Lung (tissue), 12 donors: Measurements from ENCODE around the gene SRPRB. TPM values are rescaled to one million over a fixed set of nuclear protein-coding genes. Genes with fewer than 3 reads are reported as not detected.

ENCODE experiments used
- ATAC-seq: fragments of 200-7000 bp; cut with Tn5 transposase; one replicate; pipeline ENCODE4 v1.9.1; 2020; ENCODE audit warnings: moderate number of reproducible peaks; ENCODE audit not compliant: insufficient read depth, low FRiP score
- DNase-seq, 3 donors: peaks; one replicate each; pipeline ENCODE4 v3.0.0-alpha.2; 2013 to 2017
- H3K27ac ChIP-seq, 2 donors: one replicate each; pipeline ENCODE4 v1.5.1; 2013; ENCODE audit warnings: mild to moderate bottlenecking in 2 of 2, moderate library complexity in 2 of 2, control low read depth in 1 of 2, inconsistent platforms in 1 of 2, low read depth in 1 of 2, low read length in 1 of 2
- H3K27me3 ChIP-seq, 3 donors: one replicate each; pipeline ENCODE4 v1.5.1; 2013; ENCODE audit warnings: low read length in 2 of 3; ENCODE audit not compliant: control insufficient read depth in 3 of 3, insufficient read depth in 3 of 3
- H3K36me3 ChIP-seq, 4 donors: one replicate each; pipeline ENCODE4 v1.5.1; 2013; ENCODE audit warnings: low read length in 4 of 4, mild to moderate bottlenecking in 1 of 4, moderate library complexity in 1 of 4; ENCODE audit not compliant: control insufficient read depth in 4 of 4, insufficient read depth in 4 of 4
- H3K4me1 ChIP-seq, 5 donors: one replicate each; pipeline ENCODE4 v1.5.1; 2013; ENCODE audit warnings: low read length in 5 of 5, mild to moderate bottlenecking in 2 of 5, moderate library complexity in 1 of 5; ENCODE audit not compliant: control insufficient read depth in 5 of 5, insufficient read depth in 5 of 5
- H3K4me3 ChIP-seq: one replicate; pipeline ENCODE4 v1.5.1; 2013; ENCODE audit warnings: mild to moderate bottlenecking, control low read depth, moderate library complexity
- H3K9ac ChIP-seq, 2 donors: one replicate each; pipeline ENCODE4 v1.5.1; 2013; ENCODE audit warnings: low read length in 2 of 2, control low read depth in 1 of 2; ENCODE audit not compliant: insufficient read depth in 1 of 2
- H3K9me3 ChIP-seq, 4 donors: one replicate each; pipeline ENCODE4 v1.5.1; 2013; ENCODE audit warnings: low read length in 3 of 4, mild to moderate bottlenecking in 1 of 4, moderate library complexity in 1 of 4; ENCODE audit not compliant: control insufficient read depth in 4 of 4, insufficient read depth in 3 of 4
- CTCF ChIP-seq: IDR thresholded peaks from 2 replicates; pipeline ENCODE4 v1.5.1; 2012; ENCODE audit warnings: mild to moderate bottlenecking; ENCODE audit errors: control extremely low read depth, extremely low read depth
- WGBS, 2 donors: extraction: QIAGEN DNeasy Blood & Tissue Kit; methylation state at CpG; one replicate each; pipeline ENCODE4 v1.1.7; 2013; 5-methylcytosine and 5-hydroxymethylcytosine counted together
- polyA plus RNA-seq, 2 donors: library from polyadenylated mRNA; stranded (reverse); fragments of 200-250 nt; gene quantifications; one replicate each; pipeline ENCODE4 v1.2.1, GENCODE V29; 2013
- total RNA-seq, 2 donors: library from RNA; depleted of rRNA in 1 of 2; stranded (reverse); fragments of >200 nt in 1 of 2; gene quantifications; one replicate each; pipeline ENCODE4 v1.2.1, GENCODE V29; 2014 to 2021
- donor health status: control.
- donor health status: control.
- donor health status: Bipolar disorder and iron deficiency.
- donor health status: healthy.
- donor health status: DM: yes; HTN: yes; CAD: no.

The SRPRB gene
- total and polyA plus RNA-seq, 4 donors: 20.3 to 82.4 (median 39.3) TPM

GRCh38 chr3:133843634-133844033, 38.0 kb downstream of the SRPRB start:
- no peak overlapping the region for H3K27ac ChIP-seq
- peaks cover 0 to 1% (median 0%) of the 10 kb centered on the region in 4 donors for H3K9me3 ChIP-seq
- DNase-seq (peak in 1 of 3 donors; percentile 15), ATAC-seq (no peak)
- no peak overlapping the region for H3K9ac ChIP-seq
- no peaks in the 10 kb centered on the region for H3K4me1 ChIP-seq
- no peak for TF ChIP-seq CTCF
- H3K27me3 ChIP-seq: no peaks in the 10 kb centered on the region
- no peak overlapping the region for H3K4me3 ChIP-seq
- no peaks in the 10 kb centered on the region for H3K36me3 ChIP-seq
- WGBS, 2 donors: 85 to 88% methylated on average over 7 of the region's 7 CpGs

GRCh38 chr3:133845127-133845526, 39.5 kb downstream of the SRPRB start:
- H3K27ac ChIP-seq: no peak overlapping the region
- H3K36me3 ChIP-seq: no peaks in the 10 kb centered on the region
- ATAC-seq: no peak
- no peak overlapping the region for H3K4me3 ChIP-seq
- TF ChIP-seq CTCF: no peak
- H3K27me3 ChIP-seq: no peaks in the 10 kb centered on the region
- no peak for DNase-seq
- no peaks in the 10 kb centered on the region for H3K4me1 ChIP-seq
- H3K9ac ChIP-seq: no peak overlapping the region
- H3K9me3 ChIP-seq: peaks cover 0 to 1% (median 0%) of the 10 kb centered on the region in 4 donors
- WGBS, 2 donors: 96 to 98% methylated on average over 4 of the region's 4 CpGs

- Histone ChIP-seq H3K27ac (no peak overlapping the region), H3K4me3 (no peak overlapping the region), H3K4me1 (peaks cover 0 to 11% (median 0%) of the 10 kb centered on the region in 5 donors), H3K36me3 (no peaks in the 10 kb centered on the region), H3K27me3 (no peaks in the 10 kb centered on the region), H3K9ac (no peak overlapping the region), H3K9me3 (no peaks in the 10 kb centered on the region)
- DNase-seq (no peak), ATAC-seq (no peak)
- TF ChIP-seq CTCF: no peak
These were observed 43.7 kb downstream of the SRPRB start for GRCh38 chr3:133849346-133849745.

GRCh38 chr3:133850034-133850433, 44.4 kb downstream of the SRPRB start:
- WGBS, 2 donors: 94% methylated on average over 1 of the region's 1 CpG
- Histone ChIP-seq H3K9ac (no peak overlapping the region), H3K27me3 (no peaks in the 10 kb centered on the region), H3K4me1 (peaks cover 0 to 11% (median 0%) of the 10 kb centered on the region in 5 donors), H3K9me3 (no peaks in the 10 kb centered on the region), H3K4me3 (no peak overlapping the region), H3K36me3 (no peaks in the 10 kb centered on the region), H3K27ac (no peak overlapping the region)
- no peak for ATAC-seq
- no peak for DNase-seq
- no peak for TF ChIP-seq CTCF
